ENCODE results near the gene HNF1B.
A peak's percentile ranks its signal among the peaks of the same experiment; 100 is the strongest.

HNF1B gene, protein sequence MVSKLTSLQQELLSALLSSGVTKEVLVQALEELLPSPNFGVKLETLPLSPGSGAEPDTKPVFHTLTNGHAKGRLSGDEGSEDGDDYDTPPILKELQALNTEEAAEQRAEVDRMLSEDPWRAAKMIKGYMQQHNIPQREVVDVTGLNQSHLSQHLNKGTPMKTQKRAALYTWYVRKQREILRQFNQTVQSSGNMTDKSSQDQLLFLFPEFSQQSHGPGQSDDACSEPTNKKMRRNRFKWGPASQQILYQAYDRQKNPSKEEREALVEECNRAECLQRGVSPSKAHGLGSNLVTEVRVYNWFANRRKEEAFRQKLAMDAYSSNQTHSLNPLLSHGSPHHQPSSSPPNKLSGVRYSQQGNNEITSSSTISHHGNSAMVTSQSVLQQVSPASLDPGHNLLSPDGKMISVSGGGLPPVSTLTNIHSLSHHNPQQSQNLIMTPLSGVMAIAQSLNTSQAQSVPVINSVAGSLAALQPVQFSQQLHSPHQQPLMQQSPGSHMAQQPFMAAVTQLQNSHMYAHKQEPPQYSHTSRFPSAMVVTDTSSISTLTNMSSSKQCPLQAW

DNA sequence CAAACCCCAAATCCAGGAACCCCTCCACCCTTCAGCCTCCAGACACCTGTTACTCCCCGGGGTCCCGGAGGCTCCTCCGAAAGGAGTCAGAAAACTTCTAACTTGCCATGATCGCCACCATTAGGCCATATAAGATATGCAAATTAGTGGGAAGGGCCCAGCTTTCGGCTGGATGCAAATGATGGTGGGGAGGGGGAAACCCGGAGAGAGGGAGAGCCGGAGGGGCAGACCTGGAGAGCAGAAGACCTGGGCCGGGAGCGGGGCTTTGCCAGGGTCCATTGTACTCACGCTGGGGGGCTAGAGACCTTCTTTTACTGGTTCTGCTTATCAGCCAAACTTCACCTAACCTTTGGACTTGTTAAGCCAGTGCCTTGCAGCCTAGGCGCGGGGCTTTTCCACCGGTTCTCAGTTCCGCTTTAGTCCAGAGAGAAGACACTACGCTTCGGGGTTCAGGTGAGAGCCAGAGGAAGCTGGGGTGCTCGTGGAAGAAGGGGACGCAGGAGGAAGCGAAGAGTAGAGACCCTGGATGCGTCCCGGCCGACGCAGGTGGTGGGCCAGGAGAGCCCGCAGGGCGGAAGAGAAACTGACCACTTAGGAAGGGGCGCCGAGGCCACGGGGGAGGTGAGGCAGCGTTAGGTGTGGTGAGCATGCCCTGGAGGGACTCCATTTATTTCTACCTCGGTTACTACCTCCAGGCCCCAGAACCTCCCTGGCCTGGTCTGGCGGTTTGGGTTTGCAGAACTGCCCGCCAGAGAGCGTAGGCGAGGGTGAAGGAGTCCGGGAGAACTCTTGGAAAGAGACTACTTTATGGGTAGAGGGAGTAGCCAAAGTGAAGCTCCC is at the start of gene HNF1B:
HNF1B (minus strand) TSS at position 99 of the 840 bp plus-strand sequence. CDS start 175 bp downstream, outside the sequence.
- no peak for ATAC-seq (ENCODE audit: low read depth)
- no peaks in the 10 kb centered on the region for H3K9me3 ChIP-seq (ENCODE audit: severe bottlenecking)
- H3K4me1 ChIP-seq (ENCODE audit: insufficient read depth, poor library complexity, severe bottlenecking) = no peaks in the 10 kb centered on the region
- H3K27me3 ChIP-seq (ENCODE audit: insufficient read depth, poor library complexity, severe bottlenecking) = peaks cover 76% of the 10 kb centered on the region
- H3K4me3 ChIP-seq (ENCODE audit: severe bottlenecking) = no peak within 1 kb of the TSS
- TF ChIP-seq, protein P1, sequence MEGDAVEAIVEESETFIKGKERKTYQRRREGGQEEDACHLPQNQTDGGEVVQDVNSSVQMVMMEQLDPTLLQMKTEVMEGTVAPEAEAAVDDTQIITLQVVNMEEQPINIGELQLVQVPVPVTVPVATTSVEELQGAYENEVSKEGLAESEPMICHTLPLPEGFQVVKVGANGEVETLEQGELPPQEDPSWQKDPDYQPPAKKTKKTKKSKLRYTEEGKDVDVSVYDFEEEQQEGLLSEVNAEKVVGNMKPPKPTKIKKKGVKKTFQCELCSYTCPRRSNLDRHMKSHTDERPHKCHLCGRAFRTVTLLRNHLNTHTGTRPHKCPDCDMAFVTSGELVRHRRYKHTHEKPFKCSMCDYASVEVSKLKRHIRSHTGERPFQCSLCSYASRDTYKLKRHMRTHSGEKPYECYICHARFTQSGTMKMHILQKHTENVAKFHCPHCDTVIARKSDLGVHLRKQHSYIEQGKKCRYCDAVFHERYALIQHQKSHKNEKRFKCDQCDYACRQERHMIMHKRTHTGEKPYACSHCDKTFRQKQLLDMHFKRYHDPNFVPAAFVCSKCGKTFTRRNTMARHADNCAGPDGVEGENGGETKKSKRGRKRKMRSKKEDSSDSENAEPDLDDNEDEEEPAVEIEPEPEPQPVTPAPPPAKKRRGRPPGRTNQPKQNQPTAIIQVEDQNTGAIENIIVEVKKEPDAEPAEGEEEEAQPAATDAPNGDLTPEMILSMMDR (IDR thresholded peaks at IDR 0.05; ENCODE audit: poor library complexity, severe bottlenecking) = no peak
- no peak within 1 kb of the TSS for H3K27ac ChIP-seq (ENCODE audit: poor library complexity, severe bottlenecking)
- no peaks in the 10 kb centered on the region for H3K36me3 ChIP-seq (ENCODE audit: low read depth)
- DNase-seq (ENCODE audit: low spot score) = no peak

DNA sequence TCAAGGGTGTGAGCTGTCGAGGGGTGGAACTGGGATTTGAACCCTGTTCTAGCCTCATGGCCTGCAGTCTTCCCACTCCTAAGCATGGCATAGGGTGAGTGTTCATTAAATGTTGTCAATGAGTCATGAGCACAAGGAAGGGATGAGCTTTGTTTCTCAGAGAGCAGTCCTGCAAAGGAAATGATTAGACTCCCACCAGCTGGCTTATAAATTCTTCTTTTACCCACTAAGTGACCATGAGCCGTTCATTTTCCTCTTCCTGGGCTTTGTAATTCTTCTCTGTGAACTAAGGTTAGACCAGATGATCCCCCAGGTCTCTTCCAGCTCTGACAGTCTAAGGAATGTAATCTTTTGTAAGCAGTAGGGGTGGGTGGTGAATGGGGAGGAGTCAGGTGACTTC is 47.9 kb upstream of the HNF1B start:
- H3K4me1 ChIP-seq (ENCODE audit: insufficient read depth, poor library complexity, severe bottlenecking) = no peaks in the 10 kb centered on the region
- no peak; the same call in 2 of the 3 replicates for ATAC-seq (ENCODE audit: low read depth)
- no peak overlapping the region for H3K27ac ChIP-seq (ENCODE audit: poor library complexity, severe bottlenecking)
- DNase-seq (ENCODE audit: low spot score) = no peak
- no peaks in the 10 kb centered on the region for H3K9me3 ChIP-seq (ENCODE audit: severe bottlenecking)
- no peak overlapping the region for H3K4me3 ChIP-seq (ENCODE audit: severe bottlenecking)
- TF ChIP-seq, protein P1 (IDR thresholded peaks at IDR 0.05; ENCODE audit: poor library complexity, severe bottlenecking) = no peak
- H3K27me3 ChIP-seq (ENCODE audit: insufficient read depth, poor library complexity, severe bottlenecking) = no peaks in the 10 kb centered on the region
- no peaks in the 10 kb centered on the region for H3K36me3 ChIP-seq (ENCODE audit: low read depth)

DNA sequence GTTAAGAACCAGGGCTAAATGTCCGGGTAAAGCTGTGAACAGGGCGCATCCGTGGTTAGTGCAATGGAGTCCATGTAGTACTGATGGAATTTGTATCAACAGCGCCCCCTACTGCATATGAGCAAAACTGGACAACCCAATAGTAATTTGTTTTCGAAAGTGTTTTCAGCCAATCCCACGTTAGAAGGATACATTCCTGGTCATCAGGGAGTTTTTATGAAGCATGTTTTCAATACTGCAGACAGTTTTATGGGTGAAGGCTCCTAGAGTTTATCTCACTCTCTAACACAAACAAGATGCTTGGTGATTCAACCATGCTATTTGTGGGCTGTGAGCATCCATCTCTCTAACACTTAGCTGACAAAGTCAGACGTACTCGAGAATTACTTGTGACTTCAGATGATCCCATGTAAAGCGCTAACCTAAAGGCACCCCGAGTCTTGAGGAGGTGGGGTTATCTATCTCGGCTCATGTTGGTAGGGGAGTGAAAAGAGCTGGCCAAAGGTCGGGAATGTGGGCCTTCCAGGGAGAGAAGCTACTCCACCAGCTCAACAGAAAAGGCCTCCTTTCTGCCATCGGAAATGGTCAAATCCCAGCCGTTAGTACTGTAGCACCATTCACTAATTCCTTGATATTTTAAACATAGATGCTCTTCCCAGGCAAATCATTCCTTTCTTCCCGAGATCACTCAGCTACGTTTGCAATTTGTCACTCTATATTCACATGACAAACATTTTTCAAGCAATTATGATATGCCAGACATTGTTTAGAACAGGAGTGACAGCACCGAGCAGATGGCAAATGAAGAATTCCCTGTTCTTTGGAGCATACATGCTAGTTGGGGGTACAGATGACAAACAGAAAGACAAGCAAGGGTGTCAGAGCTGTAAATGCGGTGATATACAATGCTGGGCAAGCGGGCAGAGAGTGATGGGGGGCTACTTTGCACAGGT is 46.9 kb upstream of the HNF1B start:
- H3K4me3 ChIP-seq (ENCODE audit: severe bottlenecking) = no peak overlapping the region

More for the DNA sequence above, 46.9 kb upstream of the HNF1B start:
- Histone ChIP-seq H3K36me3 (ENCODE audit: low read depth) (no peaks in the 10 kb centered on the region), H3K27ac (ENCODE audit: poor library complexity, severe bottlenecking) (no peak overlapping the region), H3K9me3 (ENCODE audit: severe bottlenecking) (no peaks in the 10 kb centered on the region), H3K4me1 (ENCODE audit: insufficient read depth, poor library complexity, severe bottlenecking) (no peaks in the 10 kb centered on the region), H3K27me3 (ENCODE audit: insufficient read depth, poor library complexity, severe bottlenecking) (no peaks in the 10 kb centered on the region)
- TF ChIP-seq, protein P1 (IDR thresholded peaks at IDR 0.05; ENCODE audit: poor library complexity, severe bottlenecking) = peak; percentile 32
- ATAC-seq (ENCODE audit: low read depth) (no peak), DNase-seq (ENCODE audit: low spot score) (no peak)

Measured in RWPE2 (cell line).